Thoracic aorta (tissue), 2 donors: ENCODE data around the gene LAMA4. TPM values are rescaled to one million over a fixed set of nuclear protein-coding genes. Genes with fewer than 3 reads are reported as not detected.

ENCODE experiments used
- ATAC-seq: fragments of 150-250 bp; one replicate; pipeline ENCODE4 v1.8.0; 2017; ENCODE audit warnings: low read depth; ENCODE audit not compliant: insufficient number of reproducible peaks, low FRiP score
- DNase-seq: peaks from one replicate; pipeline ENCODE4 v3.0.0-alpha.2; 2020; ENCODE audit warnings: low spot score
- H3K27ac ChIP-seq, 2 donors: fragments of 200-600 bp; sonication (generic); 1 replicate in 1 of 2; 2 replicates in 1 of 2; pipeline ENCODE4 v1.5.1; 2016; ENCODE audit warnings: mild to moderate bottlenecking in 2 of 2, moderate library complexity in 2 of 2
- H3K27me3 ChIP-seq: fragments of 200-600 bp; sonication (generic); replicated peaks from 2 replicates; pipeline ENCODE4 v1.6.0; 2016; ENCODE audit warnings: mild to moderate bottlenecking; ENCODE audit not compliant: insufficient read depth
- H3K36me3 ChIP-seq: fragments of 200-600 bp; sonication (generic); one replicate; pipeline ENCODE4 v1.5.1; 2016
- H3K4me1 ChIP-seq, 2 donors: fragments of 200-600 bp; sonication (generic); 1 replicate in 1 of 2; 2 replicates in 1 of 2; pipeline versions ENCODE4 v1.5.1 to v1.6.0; 2016; ENCODE audit warnings: low read depth in 2 of 2, mild to moderate bottlenecking in 1 of 2; ENCODE audit not compliant: control insufficient read depth in 1 of 2
- H3K4me3 ChIP-seq: fragments of 200-600 bp; sonication (generic); 2 replicates; pipeline ENCODE4 v1.5.1; 2016; ENCODE audit warnings: mild to moderate bottlenecking
- H3K9me3 ChIP-seq: fragments of 200-600 bp; sonication (generic); 2 replicates; pipeline ENCODE4 v1.5.1; 2016
- total RNA-seq, 2 donors: library from RNA; depleted of rRNA; stranded (reverse); fragments of >200 nt; gene quantifications; one replicate each; pipeline versions ENCODE4 v1.1.0 to v1.2.3, GENCODE V29; 2016
- TF ChIP-seq, protein P1 (sequence below): fragments of 200-600 bp; sonication (generic); IDR thresholded peaks from one replicate; pipeline ENCODE4 v1.5.1; 2019; ENCODE audit warnings: antibody characterized with exemption

The LAMA4 gene
- total RNA-seq, 2 donors from 2014 or later: 34.9 to 66.7 TPM

DNA sequence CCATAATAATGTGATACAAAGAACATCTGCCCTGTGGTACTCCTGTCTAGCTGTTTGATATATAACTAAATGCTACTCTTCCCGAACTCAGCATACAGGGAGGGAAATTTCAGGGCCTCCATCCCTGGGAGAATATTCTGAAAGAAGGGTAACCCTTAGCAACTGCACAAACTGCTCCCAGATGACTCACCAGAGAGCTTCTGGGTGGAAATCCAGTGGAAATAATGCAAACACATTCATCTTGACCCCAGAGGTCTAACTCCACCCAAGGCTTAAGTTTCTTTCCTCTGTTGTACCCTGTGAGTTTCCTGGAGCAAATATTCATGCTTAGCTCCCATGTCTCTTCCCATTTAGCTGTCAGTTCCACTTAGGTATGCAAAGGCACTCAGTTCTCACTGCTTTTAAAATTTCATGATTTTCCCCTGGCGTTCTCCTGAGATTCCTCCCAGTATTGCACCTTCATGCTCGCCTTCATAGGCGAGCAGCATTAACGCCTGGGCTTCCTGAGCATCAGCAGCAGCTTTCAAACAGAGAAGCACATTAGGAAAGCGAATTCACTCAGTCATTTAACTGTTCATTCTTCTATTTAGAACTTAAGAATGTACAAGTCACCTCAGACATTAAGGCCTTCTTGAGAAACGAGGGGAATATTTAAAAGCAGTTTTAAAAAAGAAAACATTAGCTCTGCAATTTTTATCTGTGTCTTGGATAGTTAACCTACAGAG, 43.8 kb upstream of the LAMA4 start:
- TF ChIP-seq, protein P1, sequence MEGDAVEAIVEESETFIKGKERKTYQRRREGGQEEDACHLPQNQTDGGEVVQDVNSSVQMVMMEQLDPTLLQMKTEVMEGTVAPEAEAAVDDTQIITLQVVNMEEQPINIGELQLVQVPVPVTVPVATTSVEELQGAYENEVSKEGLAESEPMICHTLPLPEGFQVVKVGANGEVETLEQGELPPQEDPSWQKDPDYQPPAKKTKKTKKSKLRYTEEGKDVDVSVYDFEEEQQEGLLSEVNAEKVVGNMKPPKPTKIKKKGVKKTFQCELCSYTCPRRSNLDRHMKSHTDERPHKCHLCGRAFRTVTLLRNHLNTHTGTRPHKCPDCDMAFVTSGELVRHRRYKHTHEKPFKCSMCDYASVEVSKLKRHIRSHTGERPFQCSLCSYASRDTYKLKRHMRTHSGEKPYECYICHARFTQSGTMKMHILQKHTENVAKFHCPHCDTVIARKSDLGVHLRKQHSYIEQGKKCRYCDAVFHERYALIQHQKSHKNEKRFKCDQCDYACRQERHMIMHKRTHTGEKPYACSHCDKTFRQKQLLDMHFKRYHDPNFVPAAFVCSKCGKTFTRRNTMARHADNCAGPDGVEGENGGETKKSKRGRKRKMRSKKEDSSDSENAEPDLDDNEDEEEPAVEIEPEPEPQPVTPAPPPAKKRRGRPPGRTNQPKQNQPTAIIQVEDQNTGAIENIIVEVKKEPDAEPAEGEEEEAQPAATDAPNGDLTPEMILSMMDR: no peak
- ATAC-seq: peak; percentile 80

DNA sequence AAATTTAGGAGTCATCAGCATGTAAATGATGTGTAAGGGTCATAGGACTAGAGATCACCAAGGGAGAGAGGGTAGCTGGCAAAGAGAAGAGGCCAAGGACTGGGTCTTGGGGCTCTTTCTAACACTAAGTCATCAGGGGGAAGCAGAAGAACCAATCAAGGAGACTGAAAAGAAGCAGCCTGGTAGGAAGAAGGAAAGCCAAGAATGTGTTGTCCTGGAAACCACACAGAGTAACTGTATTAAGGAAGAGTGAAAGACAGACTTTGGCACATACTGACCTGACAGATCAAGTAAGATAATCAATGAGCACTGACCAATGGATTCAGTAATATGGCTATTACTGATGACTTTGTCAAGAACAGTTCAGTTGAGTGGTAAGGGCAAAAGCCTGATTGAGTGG, 42.3 kb upstream of the LAMA4 start:
- Histone ChIP-seq H3K4me3 (no peak overlapping the region), H3K4me1 (peaks cover 14 to 16% of the 10 kb centered on the region in 2 donors), H3K36me3 (no peaks in the 10 kb centered on the region), H3K9me3 (no peaks in the 10 kb centered on the region), H3K27me3 (no peaks in the 10 kb centered on the region), H3K27ac (no peak overlapping the region)
- TF ChIP-seq, protein P1: no peak
- ATAC-seq: no peak
- DNase-seq: no peak

More for the DNA sequence above, 43.8 kb upstream of the LAMA4 start:
- Histone ChIP-seq H3K4me3 (no peak overlapping the region), H3K4me1 (peaks cover 14 to 16% of the 10 kb centered on the region in 2 donors), H3K36me3 (no peaks in the 10 kb centered on the region), H3K27me3 (no peaks in the 10 kb centered on the region), H3K9me3 (no peaks in the 10 kb centered on the region), H3K27ac (peak overlapping the region; percentile 14 to 64)
- no peak for DNase-seq

DNA sequence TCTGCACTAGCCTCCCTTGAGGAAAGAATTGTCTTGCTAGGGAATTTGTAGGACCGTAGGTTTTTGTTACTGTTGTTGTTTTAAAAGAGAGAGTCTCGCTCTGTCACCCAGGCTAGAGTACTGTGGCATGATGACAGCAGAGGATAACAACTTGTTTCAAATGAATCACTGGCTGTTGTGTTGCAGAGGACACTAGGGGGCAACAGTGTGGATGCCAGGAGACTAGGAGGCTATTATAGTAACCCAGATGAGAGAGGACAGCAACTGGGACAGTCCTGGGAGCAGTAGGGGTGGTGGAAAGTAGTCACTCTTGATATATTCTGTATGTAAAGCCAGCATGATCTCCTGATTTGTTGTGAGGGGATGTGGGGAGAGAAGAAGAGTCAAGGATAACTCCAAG, 41.8 kb upstream of the LAMA4 start:
- Histone ChIP-seq H3K9me3 (no peaks in the 10 kb centered on the region), H3K4me1 (peaks cover 14 to 16% of the 10 kb centered on the region in 2 donors), H3K4me3 (no peak overlapping the region), H3K27ac (no peak overlapping the region), H3K27me3 (no peaks in the 10 kb centered on the region), H3K36me3 (no peaks in the 10 kb centered on the region)
- ATAC-seq (no peak), DNase-seq (no peak)
- TF ChIP-seq, protein P1: no peak

DNA sequence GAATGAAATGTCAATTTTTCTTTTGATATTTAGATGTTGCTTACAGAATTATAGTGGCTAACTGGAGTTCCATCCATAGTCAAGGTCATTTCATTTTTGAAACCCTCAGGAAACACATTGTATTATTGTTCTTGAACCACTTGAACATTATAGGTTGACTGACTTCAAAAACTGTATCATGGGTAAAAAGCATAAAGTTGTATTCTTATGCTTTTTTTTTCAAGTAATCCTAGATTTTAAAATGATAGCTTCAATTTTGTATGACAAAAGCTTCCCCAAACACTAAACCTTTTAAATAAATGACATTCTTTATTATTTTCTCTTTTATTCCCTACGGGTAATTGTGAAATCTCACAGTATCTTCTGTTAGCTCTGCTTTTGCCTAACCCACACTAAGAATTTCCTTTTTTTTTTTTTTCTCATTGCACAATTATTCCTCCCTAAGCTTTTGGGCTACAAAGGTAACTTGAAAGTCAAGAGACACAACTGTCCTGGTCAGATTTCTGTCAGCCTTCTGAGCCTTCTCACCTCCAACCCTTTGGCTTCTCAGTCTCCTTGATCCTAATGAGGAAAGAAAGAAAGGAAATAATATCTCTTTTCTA, 36.9 kb upstream of the LAMA4 start:
- H3K4me3 ChIP-seq: no peak overlapping the region
- no peaks in the 10 kb centered on the region for H3K27me3 ChIP-seq
- H3K27ac ChIP-seq: no peak overlapping the region
- H3K9me3 ChIP-seq: no peaks in the 10 kb centered on the region
- no peaks in the 10 kb centered on the region for H3K36me3 ChIP-seq
- no peak for ATAC-seq
- DNase-seq: no peak
- H3K4me1 ChIP-seq: peaks cover 9 to 16% of the 10 kb centered on the region in 2 donors
- TF ChIP-seq, protein P1: no peak

DNA sequence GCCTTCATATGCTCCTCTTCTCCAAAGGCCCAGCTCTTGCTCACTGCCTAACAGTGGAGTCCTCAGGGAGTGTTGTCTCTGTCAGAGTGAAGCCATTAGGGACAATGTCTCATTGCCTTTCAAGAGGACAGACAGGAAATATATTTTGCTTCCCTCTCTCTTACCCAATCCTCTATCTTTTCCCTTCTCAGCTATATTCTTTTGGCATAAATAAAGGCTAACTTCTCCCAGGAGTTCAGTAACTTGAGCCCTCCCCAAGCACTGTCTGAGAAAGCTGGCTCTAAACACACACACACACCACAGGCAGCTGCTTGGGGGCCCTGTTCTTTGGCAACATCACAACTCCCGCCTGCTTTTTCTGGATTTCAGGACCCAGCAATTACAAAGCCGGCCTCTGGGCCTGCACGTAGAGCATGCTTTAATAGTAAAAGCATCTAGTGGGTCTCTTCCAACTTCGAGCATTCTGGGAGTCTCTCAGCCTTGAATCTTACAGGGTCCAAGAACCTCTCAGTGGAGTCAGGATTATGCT, 34.7 kb upstream of the LAMA4 start:
- DNase-seq (no peak), ATAC-seq (no peak)
- no peaks in the 10 kb centered on the region for H3K27me3 ChIP-seq
- H3K4me1 ChIP-seq: peaks cover 9 to 16% of the 10 kb centered on the region in 2 donors
- H3K27ac ChIP-seq: peak overlapping the region; percentile 16 to 32
- TF ChIP-seq, protein P1: no peak
- no peaks in the 10 kb centered on the region for H3K36me3 ChIP-seq
- no peak overlapping the region for H3K4me3 ChIP-seq
- H3K9me3 ChIP-seq: no peaks in the 10 kb centered on the region
